GM12874 (cell line): ENCODE results near the gene FLNB.

Experiments used
- CTCF ChIP-seq: IDR thresholded peaks from 2 replicates; pipeline ENCODE4 v1.5.1; 2011; ENCODE audit warnings: low read depth, mild to moderate bottlenecking, control low read depth, low read length, moderate library complexity; ENCODE audit not compliant: insufficient read depth

Gene FLNB

GRCh38 chr3:58164906-58165821, 156.9 kb downstream of the FLNB start:
- no peak for TF ChIP-seq CTCF

- TF ChIP-seq CTCF: peak; percentile 97
Observed at GRCh38 chr3:58167431-58168351, 159.5 kb downstream of the FLNB start.

GRCh38 chr3:58168498-58168897, 160.3 kb downstream of the FLNB start:
- TF ChIP-seq CTCF: no peak

GRCh38 chr3:58169371-58169770, 161.1 kb downstream of the FLNB start:
- no peak for TF ChIP-seq CTCF

GRCh38 chr3:58170376-58170775, 162.2 kb downstream of the FLNB start:
- no peak for TF ChIP-seq CTCF

GRCh38 chr3:58171126-58171525, 162.9 kb downstream of the FLNB start:
- TF ChIP-seq CTCF: no peak

GRCh38 chr3:58173029-58173668, 164.9 kb downstream of the FLNB start:
- no peak for TF ChIP-seq CTCF
